ENCODE results near the gene KRT76. TPM values are rescaled to one million over a fixed set of nuclear protein-coding genes. Genes with fewer than 3 reads are reported as not detected.
"Not testable (repeated sequence)": the region's sequence is repeated elsewhere in the genome, so short reads cannot be mapped to it uniquely, and the experiment has no call there.

The KRT76 gene
- total RNA-seq, 2 donors from 2014 or later: not detected

- intact Hi-C loops (cut with DNase I): no loop called here
- Histone ChIP-seq H3K4me3 (no peak overlapping the region), H3K27me3 (no peaks in the 10 kb centered on the region), H3K27ac (no peak overlapping the region), H3K9me3 (no peaks in the 10 kb centered on the region), H3K9ac (ENCODE audit: low read depth in 2 of 2, low read length in 2 of 2) (no peak overlapping the region), H3K4me1 (no peaks in the 10 kb centered on the region), H3K36me3 (no peaks in the 10 kb centered on the region)
- no peak for DNase-seq
- TF ChIP-seq CTCF (IDR thresholded peaks at IDR 0.05): no peak
Measured at GRCh38 chr12:52798003-52798670, 21.0 kb upstream of the KRT76 start.

GRCh38 chr12:52797529-52797894 lies 20.4 kb upstream of the KRT76 start:
- Histone ChIP-seq H3K4me3 (no peak overlapping the region), H3K9ac (ENCODE audit: low read depth in 2 of 2, low read length in 2 of 2) (no peak overlapping the region), H3K9me3 (no peaks in the 10 kb centered on the region), H3K4me1 (no peaks in the 10 kb centered on the region), H3K36me3 (no peaks in the 10 kb centered on the region), H3K27me3 (no peaks in the 10 kb centered on the region), H3K27ac (no peak overlapping the region)
- no peak for DNase-seq
- intact Hi-C loops (cut with DNase I): no loop called here
- no peak for TF ChIP-seq CTCF (IDR thresholded peaks at IDR 0.05)

GRCh38 chr12:52796839-52797528 lies 19.8 kb upstream of the KRT76 start:
- intact Hi-C loops (cut with DNase I): no loop called here
- no peak for DNase-seq
- Histone ChIP-seq H3K9ac (ENCODE audit: low read depth in 2 of 2, low read length in 2 of 2) (no peak overlapping the region), H3K27me3 (no peaks in the 10 kb centered on the region), H3K4me3 (no peak overlapping the region), H3K36me3 (no peaks in the 10 kb centered on the region), H3K27ac (no peak overlapping the region), H3K4me1 (no peaks in the 10 kb centered on the region), H3K9me3 (no peaks in the 10 kb centered on the region)
- no peak for TF ChIP-seq CTCF (IDR thresholded peaks at IDR 0.05)

- no peaks in the 10 kb centered on the region for H3K36me3 ChIP-seq
- TF ChIP-seq CTCF (IDR thresholded peaks at IDR 0.05): no peak
- no peak overlapping the region for H3K9ac ChIP-seq (ENCODE audit: low read depth in 2 of 2, low read length in 2 of 2)
- no peak overlapping the region for H3K27ac ChIP-seq
- H3K4me1 ChIP-seq: no peaks in the 10 kb centered on the region
- DNase-seq: no peak
- intact Hi-C loops (cut with DNase I): no loop called here
- H3K27me3 ChIP-seq: no peaks in the 10 kb centered on the region
- H3K9me3 ChIP-seq: no peaks in the 10 kb centered on the region
- H3K4me3 ChIP-seq: no peak overlapping the region
Measured at GRCh38 chr12:52796429-52796794, 19.3 kb upstream of the KRT76 start.

GRCh38 chr12:52795694-52796428 lies 18.7 kb upstream of the KRT76 start, which contains the start of gene KRT3:
Gene KRT3 (minus strand): TSS chr12:52796117. CDS start chr12:52796042, 75 bp downstream.
- TF ChIP-seq CTCF (IDR thresholded peaks at IDR 0.05): no peak
- no peak within 1 kb of the TSS for H3K9ac ChIP-seq (ENCODE audit: low read depth in 2 of 2, low read length in 2 of 2)
- H3K9me3 ChIP-seq: no peaks in the 10 kb centered on the region
- no peak within 1 kb of the TSS for H3K4me3 ChIP-seq
- no peak within 1 kb of the TSS for H3K27ac ChIP-seq
- no peak for DNase-seq
- no peaks in the 10 kb centered on the region for H3K36me3 ChIP-seq
- intact Hi-C loops (cut with DNase I): no loop called here
- H3K4me1 ChIP-seq: no peaks in the 10 kb centered on the region
- no peaks in the 10 kb centered on the region for H3K27me3 ChIP-seq

GRCh38 chr12:52795332-52795674 lies 18.2 kb upstream of the KRT76 start:
- intact Hi-C loops (cut with DNase I); H3K4me1 ChIP-seq; H3K27me3 ChIP-seq; H3K4me3 ChIP-seq; H3K9me3 ChIP-seq; H3K9ac ChIP-seq (ENCODE audit: low read depth in 2 of 2, low read length in 2 of 2); DNase-seq; H3K36me3 ChIP-seq; H3K27ac ChIP-seq: not testable (repeated sequence)
